HG03045 (cell line): Measurements from ENCODE around the gene KANSL1.

Source experiments
- ATAC-seq: cut with Tn5 transposase; IDR thresholded peaks from one replicate; pipeline ENCODE4 v1.9.1; 2021; ENCODE audit warnings: mild to moderate bottlenecking, moderate library complexity; ENCODE audit not compliant: unreplicated experiment

KANSL1 gene

DNA sequence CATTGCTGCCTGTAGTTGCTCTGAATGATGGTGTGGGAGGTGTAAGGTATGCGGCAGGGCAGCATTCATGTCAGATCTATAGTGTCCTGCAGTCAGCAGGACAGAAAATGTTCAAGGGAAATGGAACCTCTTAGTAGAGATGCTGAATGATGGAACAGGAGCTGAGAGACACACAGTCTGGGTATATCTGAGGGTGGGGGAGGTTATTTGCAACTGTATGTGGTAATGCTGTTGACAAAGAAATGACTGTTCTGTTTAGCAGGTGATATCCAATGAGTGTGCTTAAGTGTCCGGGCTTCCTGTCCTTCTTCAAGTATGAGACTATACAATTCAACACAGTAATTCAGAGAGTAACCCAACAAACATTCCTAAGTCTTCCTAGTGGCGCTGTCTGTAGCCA is 147.6 kb downstream of the KANSL1 start:
- no peak for ATAC-seq

- no peak for ATAC-seq
These were observed 148.2 kb downstream of the KANSL1 start for GRCh38 chr17:46044989-46045388.

DNA sequence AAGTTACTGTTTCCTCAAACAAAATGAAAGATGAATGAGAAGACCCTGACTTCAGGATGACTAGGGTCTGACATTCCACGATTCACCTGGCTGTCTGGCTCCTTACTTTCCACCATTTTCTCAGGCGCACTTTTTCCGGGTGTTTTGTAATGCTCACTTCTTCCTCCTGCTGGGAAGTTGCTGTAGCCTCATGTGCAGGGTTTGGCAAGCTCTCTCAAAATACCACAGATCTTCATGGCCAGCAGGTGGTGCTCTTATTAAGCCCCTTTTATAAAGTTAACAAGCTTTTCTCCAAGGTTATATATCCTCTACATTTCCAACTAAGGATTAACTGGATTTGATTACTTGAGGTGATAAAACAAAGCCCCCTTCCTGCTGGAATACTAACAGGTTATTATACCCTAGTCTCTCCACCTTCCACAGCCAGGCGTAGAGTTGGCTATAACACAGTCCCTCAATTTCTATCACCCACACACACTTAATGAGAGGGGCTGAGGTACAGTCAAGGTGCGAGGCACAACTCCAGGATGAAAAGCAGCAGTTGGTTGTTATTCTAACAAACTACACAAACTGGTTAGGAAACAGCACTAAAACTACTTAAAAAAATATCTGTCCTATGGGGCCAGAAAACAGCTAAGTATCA is 148.8 kb downstream of the KANSL1 start:
- no peak for ATAC-seq

DNA sequence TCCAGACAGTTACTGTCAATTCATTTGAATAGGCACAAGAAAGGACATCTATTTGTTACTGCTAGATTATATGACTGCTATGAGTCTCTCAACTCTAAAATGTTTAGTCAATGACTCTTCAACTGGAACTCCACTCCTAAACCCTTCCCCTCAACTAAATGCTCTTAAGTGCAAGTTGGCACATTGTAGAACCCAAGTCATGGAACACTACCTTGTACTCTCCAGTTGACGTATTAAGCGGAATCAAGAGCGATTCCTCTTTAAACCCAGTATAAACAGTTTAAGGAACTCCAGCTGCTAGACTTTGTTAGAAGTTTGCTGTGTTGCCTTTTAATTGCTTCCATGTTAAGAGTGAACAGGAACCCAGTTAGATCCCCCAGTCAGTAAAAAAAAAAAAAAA is 149.6 kb downstream of the KANSL1 start:
- ATAC-seq = no peak

DNA sequence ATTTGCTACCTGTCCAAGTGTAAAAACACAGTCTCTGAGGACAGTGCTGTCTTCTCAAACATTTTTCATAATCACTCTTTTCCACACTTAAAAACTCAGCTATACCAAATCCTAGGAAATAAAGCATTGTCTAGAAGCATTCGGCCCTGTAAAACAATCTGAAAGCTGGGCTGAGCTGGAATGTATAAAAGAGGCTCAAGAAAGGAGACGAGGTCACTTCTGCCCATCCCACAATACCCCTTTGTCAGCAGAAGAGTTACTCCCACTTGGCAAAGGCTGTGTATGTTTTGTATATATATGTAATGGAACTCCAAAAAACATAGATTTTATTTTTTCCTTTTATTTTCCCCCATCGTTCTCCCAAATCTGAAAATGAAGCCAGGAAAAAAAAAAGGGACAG is 150.3 kb downstream of the KANSL1 start:
- no peak for ATAC-seq

DNA sequence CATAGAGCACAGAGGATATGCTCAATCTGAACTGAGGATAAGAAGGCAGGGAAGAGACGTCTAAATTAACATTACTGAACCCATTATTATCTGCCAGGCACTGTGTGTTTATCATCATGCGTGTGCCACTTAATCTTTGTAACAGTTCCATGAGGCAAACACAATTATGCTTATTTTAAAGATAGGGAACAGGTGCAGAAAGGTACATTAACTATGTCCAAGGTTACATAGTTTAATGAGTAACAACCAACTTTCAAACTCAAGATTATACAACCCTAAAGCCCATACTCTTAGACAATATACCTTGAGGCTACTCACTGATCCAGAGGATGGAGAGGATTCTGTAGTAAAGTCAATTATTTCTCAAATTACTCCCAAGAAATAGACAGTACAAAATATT is 151.0 kb downstream of the KANSL1 start:
- no peak for ATAC-seq

GRCh38 chr17:46039592-46040186 is 153.5 kb downstream of the KANSL1 start:
- ATAC-seq = no peak

- ATAC-seq = no peak
These were observed 154.3 kb downstream of the KANSL1 start for GRCh38 chr17:46038937-46039336.

- no peak for ATAC-seq
These were observed 154.8 kb downstream of the KANSL1 start for GRCh38 chr17:46038414-46038813.

DNA sequence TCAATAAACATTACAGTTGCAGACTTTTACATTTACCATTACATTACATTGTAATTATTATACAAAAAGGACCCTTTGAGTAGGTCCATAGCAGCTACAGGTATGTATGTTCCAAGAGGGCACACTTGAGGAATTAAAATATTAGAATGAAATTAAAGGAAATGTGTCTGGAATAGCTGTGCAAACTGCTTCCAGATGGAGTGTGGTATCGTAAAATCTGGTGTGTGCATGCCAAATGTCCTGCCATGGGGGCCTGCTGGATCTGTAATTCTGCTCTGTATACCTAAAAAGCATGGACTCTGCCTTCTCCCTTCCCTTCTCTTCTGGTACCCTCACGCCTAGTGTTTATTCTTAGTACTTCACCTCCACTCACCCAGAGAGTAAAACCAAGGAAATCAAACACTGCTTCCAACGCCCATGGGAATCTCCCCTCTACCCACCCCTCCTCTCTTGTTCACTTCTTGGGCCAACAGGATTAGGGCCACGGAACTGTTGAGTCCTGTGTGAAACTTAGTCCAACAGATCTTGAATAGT is 155.4 kb downstream of the KANSL1 start:
- no peak for ATAC-seq

DNA sequence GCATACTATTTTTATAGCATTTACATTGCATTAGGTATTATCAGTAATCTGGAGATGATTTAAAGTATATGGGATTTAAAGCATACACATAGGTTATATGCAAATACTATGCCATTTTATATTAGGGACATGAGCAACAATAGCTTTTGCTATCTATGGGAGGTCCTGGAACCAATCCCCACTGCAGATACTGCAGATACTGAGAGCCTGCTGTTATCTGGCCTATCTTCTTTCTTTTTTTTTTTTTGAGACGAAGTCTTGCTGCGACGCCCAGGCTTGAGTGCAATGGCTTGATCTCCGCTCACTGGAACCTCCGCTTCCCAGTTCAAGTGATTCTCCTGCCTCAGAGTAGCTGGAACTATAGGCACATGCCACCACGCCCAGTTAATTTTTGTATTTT is 156.7 kb downstream of the KANSL1 start:
- no peak for ATAC-seq

GRCh38 chr17:46035112-46035818 is 158.0 kb downstream of the KANSL1 start:
- ATAC-seq = no peak

DNA sequence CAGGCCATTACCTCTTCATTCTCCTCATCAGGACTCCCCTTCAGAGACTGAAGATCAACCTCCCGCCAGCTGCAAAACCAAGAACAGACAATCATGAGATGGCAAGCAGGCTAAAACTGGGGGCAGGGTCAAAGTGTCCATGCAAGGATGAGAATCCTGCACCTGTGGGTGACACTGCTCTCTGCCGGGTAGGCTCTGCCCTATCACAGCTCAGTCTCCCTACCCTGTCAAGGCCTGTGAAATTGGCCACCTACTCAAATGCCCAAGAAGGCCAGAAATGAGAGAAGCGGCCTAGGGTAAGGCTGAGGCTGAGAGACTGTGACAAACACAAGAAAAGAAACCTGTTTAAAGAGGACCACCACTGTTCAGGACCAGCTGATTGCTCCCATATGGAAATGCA is 159.8 kb downstream of the KANSL1 start:
- no peak for ATAC-seq

DNA sequence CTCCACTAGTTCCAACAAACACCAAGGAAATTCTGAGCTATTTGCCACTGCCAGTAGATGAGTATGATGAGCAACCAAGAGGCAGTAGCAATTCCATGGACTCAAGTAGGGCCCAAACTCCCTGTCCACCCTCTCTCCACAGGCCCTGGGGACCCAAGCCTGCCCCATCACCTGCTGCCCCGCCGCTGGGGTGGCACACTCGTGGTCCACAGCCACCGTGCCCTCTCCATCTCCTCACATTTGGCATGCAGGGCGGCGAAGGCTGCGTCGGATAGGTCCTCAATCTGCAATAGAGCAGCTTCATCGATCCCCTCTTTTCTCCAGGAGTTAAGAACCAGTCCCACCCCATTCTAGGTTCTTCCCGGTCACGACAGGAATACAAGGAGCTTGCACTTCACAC is 160.3 kb downstream of the KANSL1 start:
- no peak for ATAC-seq

DNA sequence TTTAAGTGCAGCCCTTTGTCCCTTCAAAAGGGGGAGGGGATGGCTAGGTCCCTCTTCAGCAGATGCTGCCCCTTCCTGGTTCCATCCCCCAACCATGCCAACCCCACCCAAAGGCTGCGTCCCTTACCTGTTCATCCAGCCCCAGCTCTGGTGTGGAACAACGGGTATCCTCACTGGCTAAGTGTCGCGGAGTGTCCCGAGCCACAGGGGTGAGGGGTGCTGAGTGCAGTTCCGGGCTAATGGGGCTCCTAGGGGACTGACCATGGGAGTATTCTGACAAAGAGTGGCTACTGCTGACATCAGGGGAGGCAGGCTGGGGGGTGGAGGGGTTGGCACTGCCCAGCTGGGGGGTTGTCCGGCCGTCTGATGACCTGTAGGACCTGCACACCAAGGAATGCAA is 161.3 kb downstream of the KANSL1 start:
- no peak for ATAC-seq

- ATAC-seq = no peak
These were observed 161.8 kb downstream of the KANSL1 start for GRCh38 chr17:46031440-46031839.

DNA sequence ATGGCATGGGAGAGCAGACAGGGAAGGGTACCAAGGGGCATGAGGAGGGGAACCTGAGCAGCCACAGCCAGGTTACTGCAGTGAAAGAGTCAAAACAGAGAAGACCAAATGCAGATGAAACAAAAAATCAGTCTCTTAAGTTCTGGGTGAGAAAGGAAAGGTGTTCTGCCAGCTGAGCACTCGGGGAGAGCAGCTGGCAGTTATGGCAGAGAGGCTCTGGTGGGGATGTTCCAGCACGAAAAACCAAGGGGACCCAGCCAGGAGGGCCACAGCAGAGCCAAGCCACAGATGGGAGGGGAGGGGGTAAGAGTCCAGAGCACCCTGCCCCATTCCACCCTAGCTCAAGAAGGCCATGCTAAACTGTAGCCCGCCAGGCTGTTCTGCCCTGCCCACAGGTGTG is 162.5 kb downstream of the KANSL1 start:
- ATAC-seq = no peak

GRCh38 chr17:46029627-46030026 is 163.6 kb downstream of the KANSL1 start:
- no peak for ATAC-seq

GRCh38 chr17:46028981-46029565 is 164.2 kb downstream of the KANSL1 start:
- no peak for ATAC-seq

- no peak for ATAC-seq
These were observed 164.9 kb downstream of the KANSL1 start for GRCh38 chr17:46028374-46028773.

GRCh38 chr17:46027976-46028325 is 165.3 kb downstream of the KANSL1 start:
- no peak for ATAC-seq
